ENCODE data around the gene F10.

The F10 gene

GRCh38 chr13:113151745-113152690, 29.4 kb downstream of the F10 start:
- TF ChIP-seq, protein P1, sequence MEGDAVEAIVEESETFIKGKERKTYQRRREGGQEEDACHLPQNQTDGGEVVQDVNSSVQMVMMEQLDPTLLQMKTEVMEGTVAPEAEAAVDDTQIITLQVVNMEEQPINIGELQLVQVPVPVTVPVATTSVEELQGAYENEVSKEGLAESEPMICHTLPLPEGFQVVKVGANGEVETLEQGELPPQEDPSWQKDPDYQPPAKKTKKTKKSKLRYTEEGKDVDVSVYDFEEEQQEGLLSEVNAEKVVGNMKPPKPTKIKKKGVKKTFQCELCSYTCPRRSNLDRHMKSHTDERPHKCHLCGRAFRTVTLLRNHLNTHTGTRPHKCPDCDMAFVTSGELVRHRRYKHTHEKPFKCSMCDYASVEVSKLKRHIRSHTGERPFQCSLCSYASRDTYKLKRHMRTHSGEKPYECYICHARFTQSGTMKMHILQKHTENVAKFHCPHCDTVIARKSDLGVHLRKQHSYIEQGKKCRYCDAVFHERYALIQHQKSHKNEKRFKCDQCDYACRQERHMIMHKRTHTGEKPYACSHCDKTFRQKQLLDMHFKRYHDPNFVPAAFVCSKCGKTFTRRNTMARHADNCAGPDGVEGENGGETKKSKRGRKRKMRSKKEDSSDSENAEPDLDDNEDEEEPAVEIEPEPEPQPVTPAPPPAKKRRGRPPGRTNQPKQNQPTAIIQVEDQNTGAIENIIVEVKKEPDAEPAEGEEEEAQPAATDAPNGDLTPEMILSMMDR (IDR thresholded peaks at IDR 0.05; ENCODE audit: control insufficient read depth, extremely low read depth, insufficient read depth), result no peak
- DNase-seq (ENCODE audit: low read depth), result no peak
- H3K4me3 ChIP-seq (ENCODE audit: low read depth, low read length), result no peak overlapping the region

DNA sequence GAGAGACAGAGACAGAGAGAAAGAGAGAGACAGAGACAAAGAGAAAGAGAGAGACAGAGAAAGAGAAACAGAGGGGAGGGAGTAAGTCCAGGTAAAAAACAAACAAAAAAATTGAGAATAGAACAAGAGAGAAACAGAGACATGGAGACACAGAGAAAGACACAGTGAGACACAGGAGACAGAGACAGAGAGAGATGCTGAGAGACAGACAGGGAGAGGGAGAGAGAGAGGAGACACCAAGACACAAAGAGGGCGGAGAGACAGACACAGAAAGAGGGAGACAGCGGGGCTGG, 30.0 kb downstream of the F10 start:
- no peak overlapping the region for H3K4me3 ChIP-seq (ENCODE audit: low read depth, low read length)
- DNase-seq (ENCODE audit: low read depth), result no peak
- TF ChIP-seq, protein P1 (IDR thresholded peaks at IDR 0.05; ENCODE audit: control insufficient read depth, extremely low read depth, insufficient read depth), result no peak

DNA sequence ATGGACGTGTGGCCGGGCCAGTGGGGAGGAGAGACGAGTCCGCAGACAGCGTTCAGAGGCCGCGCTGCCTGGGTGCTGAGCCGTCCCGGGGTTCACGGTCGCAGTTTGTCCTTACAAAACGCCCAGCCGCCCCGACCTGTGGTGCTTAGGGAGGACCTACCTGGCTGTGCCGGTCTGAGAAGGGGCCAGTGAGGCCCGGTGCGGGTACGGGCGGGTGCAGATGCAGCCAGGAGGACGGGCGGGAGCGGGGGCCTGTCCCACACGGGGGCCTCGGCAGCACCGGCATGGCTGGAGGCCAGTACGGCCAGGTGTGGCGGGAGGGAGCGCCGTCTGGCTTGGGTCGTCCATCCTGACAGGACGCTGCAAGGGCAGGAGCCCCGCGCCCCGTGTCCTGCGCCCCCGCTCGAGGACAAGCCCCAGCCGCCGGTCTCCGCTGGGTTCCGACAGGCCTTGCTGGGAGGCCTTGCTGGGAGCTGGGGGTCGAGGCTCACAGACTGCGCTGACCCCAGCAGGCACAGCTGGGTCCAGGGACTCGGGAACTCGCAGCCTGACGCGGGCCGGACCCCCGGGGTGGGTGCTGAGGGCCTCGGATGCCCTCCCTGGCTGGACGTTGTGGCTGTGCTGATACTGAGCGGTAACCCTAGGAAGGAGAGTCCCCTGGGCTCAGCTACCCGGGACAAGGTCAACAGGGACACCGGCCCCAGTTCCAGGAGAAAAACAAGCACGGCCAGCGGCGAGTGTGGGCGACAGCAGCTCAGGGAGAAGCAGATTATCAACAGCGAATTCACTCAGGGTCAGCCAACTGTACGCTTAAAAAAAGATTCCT, 30.6 kb downstream of the F10 start:
- TF ChIP-seq, protein P1 (IDR thresholded peaks at IDR 0.05; ENCODE audit: control insufficient read depth, extremely low read depth, insufficient read depth), result no peak
- H3K4me3 ChIP-seq (ENCODE audit: low read depth, low read length), result peak overlapping the region; percentile 50
- no peak for DNase-seq (ENCODE audit: low read depth)

DNA sequence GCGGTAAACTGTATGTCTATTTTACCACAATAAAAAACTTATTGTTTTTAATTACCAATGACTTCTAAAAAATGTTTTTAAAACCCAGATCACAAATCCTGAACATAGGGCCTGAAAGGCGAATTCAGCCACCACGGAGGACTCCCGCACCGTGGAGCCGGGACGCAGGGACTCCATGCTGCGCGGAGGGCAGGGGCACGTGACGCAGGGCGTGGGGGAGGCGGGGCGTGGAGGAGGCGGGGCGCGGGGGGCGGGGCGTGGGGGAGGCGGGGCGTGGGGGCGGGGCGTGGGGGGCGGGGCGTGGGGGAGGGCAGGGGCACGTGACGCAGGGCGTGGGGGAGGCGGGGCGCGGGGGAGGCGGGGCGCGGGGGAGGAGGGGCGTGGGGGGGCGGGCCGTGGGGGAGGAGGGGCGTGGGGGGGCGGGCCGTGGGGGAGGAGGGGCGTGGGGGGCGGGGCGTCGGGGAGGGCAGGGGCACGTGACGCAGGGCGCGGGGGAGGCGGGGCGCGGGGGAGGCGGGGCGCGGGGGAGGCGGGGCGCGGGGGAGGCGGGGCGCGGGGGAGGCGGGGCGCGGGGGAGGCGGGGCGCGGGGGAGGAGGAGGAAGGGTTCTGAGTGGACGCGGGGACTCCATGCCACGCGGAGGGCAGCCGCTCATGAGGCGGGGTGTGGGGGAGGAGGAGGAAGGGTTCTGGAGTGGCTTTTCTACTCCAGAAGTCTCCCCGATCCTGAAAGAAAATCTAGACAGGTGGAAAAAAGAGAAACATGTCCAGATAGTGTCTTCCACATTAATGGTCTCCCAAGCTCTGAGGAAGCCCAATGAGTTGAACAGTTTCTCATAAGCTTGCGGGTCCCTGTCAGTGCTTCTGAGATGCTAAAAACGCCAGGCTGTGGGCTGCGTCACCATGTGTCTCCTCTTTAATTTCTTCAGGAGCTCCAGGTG, 31.5 kb downstream of the F10 start:
- DNase-seq (ENCODE audit: low read depth), result no peak
- peak overlapping the region; percentile 50 for H3K4me3 ChIP-seq (ENCODE audit: low read depth, low read length)
- TF ChIP-seq, protein P1 (IDR thresholded peaks at IDR 0.05; ENCODE audit: control insufficient read depth, extremely low read depth, insufficient read depth), result no peak

DNA sequence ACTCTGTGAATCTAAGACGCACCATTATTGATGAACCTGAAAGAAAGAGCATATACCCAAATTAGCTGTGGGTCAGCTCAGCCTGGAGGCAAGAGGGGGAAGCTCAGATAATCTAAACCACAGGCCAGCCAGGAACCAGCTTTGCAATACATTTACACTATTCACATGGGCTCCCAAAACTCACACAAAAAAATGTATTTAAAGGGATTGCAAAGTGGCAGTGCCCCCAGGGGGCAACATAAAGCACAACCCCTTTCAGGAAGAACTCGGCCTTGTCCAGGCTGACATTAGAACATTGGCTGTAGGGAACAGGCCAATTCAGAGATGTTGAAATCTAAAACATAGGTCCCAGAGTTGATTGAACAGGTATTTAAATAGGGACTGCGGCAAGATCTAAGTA, 32.6 kb downstream of the F10 start:
- DNase-seq (ENCODE audit: low read depth), result no peak
- no peak overlapping the region for H3K4me3 ChIP-seq (ENCODE audit: low read depth, low read length)
- TF ChIP-seq, protein P1 (IDR thresholded peaks at IDR 0.05; ENCODE audit: control insufficient read depth, extremely low read depth, insufficient read depth), result no peak

DNA sequence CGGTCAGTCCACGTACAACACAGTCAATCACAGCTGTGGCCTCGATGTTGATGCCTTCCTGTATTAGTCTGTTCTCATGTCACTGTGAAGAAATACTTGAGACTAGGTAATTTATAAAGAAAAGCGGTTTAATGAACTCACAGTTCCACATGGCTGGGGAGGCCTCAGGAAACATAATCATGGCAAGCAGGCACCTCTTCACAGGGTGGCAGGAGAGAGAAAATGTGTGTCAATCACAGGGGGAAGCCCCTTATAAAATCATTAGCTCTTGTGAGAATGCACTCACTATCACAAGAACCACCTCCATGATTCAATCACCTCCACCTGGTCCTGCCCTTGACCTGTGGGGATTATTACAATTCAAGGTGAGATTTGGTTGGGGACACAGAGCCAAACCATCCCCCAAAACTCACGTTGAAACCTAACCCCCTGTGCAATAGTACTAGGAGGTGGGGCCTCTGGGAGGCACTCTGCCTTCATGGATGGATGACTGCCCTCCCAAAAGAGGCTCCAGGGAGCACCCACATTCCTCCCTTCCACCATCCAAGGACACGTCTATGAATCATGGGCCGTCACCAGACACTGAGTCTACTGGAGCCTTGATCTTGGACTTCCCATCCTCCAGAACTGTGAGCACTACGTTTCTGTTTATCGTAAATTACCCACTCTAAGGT, 33.5 kb downstream of the F10 start:
- DNase-seq (ENCODE audit: low read depth), result no peak
- no peak overlapping the region for H3K4me3 ChIP-seq (ENCODE audit: low read depth, low read length)
- TF ChIP-seq, protein P1 (IDR thresholded peaks at IDR 0.05; ENCODE audit: control insufficient read depth, extremely low read depth, insufficient read depth), result no peak

Data from LNCaP clone FGC (cell line).